Measurements from ENCODE around the gene SELE. TPM values are rescaled to one million over a fixed set of nuclear protein-coding genes. Genes with fewer than 3 reads are reported as not detected.
"Not testable (repeated sequence)": the region's sequence is repeated elsewhere in the genome, so short reads cannot be mapped to it uniquely, and the experiment has no call there.

The SELE gene
- total and polyA plus RNA-seq, 2 experiments from 2014 or later, result not detected

GRCh38 chr1:169723763-169724162 is 10.1 kb downstream of the SELE start:
- 8 to 9% methylated on average over 2 of the region's 2 CpGs for WGBS, 2 experiments (ENCODE audit: low coverage in 1 of 2, low lambda C conversion rate in 2 of 2, missing lambda C conversion rate in 2 of 2)
- no peak overlapping the region for H3K4me2 ChIP-seq (ENCODE audit: unreplicated experiment)
- no peaks in the 10 kb centered on the region for H3F3A ChIP-seq (ENCODE audit: insufficient read depth)
- in situ Hi-C loops (cut with MboI), result no loop called here
- peaks cover 19% of the 10 kb centered on the region for H3K27me3 ChIP-seq (replicated peaks; ENCODE audit: insufficient read depth)
- no peak overlapping the region for H2AFZ ChIP-seq
- TF ChIP-seq EZH2phosphoT487 (IDR thresholded peaks at IDR 0.05; ENCODE audit: insufficient read depth, low read depth) (no peak), EZH2 (IDR thresholded peaks at IDR 0.05; ENCODE audit: insufficient read depth, poor library complexity, severe bottlenecking) (no peak)
- no peaks in the 10 kb centered on the region for H3K4me1 ChIP-seq (ENCODE audit: insufficient read depth)
- no peaks in the 10 kb centered on the region for H4K20me1 ChIP-seq (ENCODE audit: insufficient read depth)
- H3K36me3 ChIP-seq (ENCODE audit: low read depth), result no peaks in the 10 kb centered on the region
- no peak overlapping the region for H3K9ac ChIP-seq
- H3K4me3 ChIP-seq, result no peak overlapping the region
- no peaks in the 10 kb centered on the region for H3K9me2 ChIP-seq (ENCODE audit: insufficient read depth)
- no peaks in the 10 kb centered on the region for H3K79me2 ChIP-seq (ENCODE audit: insufficient read depth)
- H3K9me3 ChIP-seq (ENCODE audit: low read depth), result no peaks in the 10 kb centered on the region
- no peak for DNase-seq
- H3K27ac ChIP-seq, result no peak overlapping the region

GRCh38 chr1:169722779-169723178 is 11.1 kb downstream of the SELE start:
- Histone ChIP-seq H4K20me1 (ENCODE audit: insufficient read depth) (no peaks in the 10 kb centered on the region), H3F3A (ENCODE audit: insufficient read depth) (no peaks in the 10 kb centered on the region), H3K27ac (no peak overlapping the region), H2AFZ (no peak overlapping the region), H3K36me3 (ENCODE audit: low read depth) (no peaks in the 10 kb centered on the region), H3K9ac (no peak overlapping the region), H3K4me2 (ENCODE audit: unreplicated experiment) (no peak overlapping the region), H3K9me2 (ENCODE audit: insufficient read depth) (no peaks in the 10 kb centered on the region), H3K79me2 (ENCODE audit: insufficient read depth) (no peaks in the 10 kb centered on the region), H3K4me3 (no peak overlapping the region), H3K9me3 (ENCODE audit: low read depth) (no peaks in the 10 kb centered on the region), H3K27me3 (replicated peaks; ENCODE audit: insufficient read depth) (peaks cover 10% of the 10 kb centered on the region), H3K4me1 (ENCODE audit: insufficient read depth) (no peaks in the 10 kb centered on the region)
- TF ChIP-seq EZH2phosphoT487 (IDR thresholded peaks at IDR 0.05; ENCODE audit: insufficient read depth, low read depth) (no peak), EZH2 (IDR thresholded peaks at IDR 0.05; ENCODE audit: insufficient read depth, poor library complexity, severe bottlenecking) (no peak)
- in situ Hi-C loops (cut with MboI), result no loop called here
- DNase-seq, result no peak

- H3K4me1 ChIP-seq (ENCODE audit: insufficient read depth); H3K27me3 ChIP-seq (replicated peaks; ENCODE audit: insufficient read depth); in situ Hi-C loops (cut with MboI); H3K4me2 ChIP-seq (ENCODE audit: unreplicated experiment); H4K20me1 ChIP-seq (ENCODE audit: insufficient read depth); H2AFZ ChIP-seq; H3K9me3 ChIP-seq (ENCODE audit: low read depth); H3F3A ChIP-seq (ENCODE audit: insufficient read depth); H3K27ac ChIP-seq; DNase-seq; H3K9me2 ChIP-seq (ENCODE audit: insufficient read depth); H3K4me3 ChIP-seq; H3K79me2 ChIP-seq (ENCODE audit: insufficient read depth); H3K36me3 ChIP-seq (ENCODE audit: low read depth); H3K9ac ChIP-seq: not testable (repeated sequence)
- 31 to 34% methylated on average over 2 of the region's 2 CpGs for WGBS, 2 experiments (ENCODE audit: low coverage in 1 of 2, low lambda C conversion rate in 2 of 2, missing lambda C conversion rate in 2 of 2)
Observed at GRCh38 chr1:169715100-169715499, 18.8 kb downstream of the SELE start.

GRCh38 chr1:169713090-169713489 is 20.8 kb downstream of the SELE start:
- H3K4me3 ChIP-seq; H3K9ac ChIP-seq; H3K36me3 ChIP-seq (ENCODE audit: low read depth); H4K20me1 ChIP-seq (ENCODE audit: insufficient read depth); DNase-seq; H3K4me1 ChIP-seq (ENCODE audit: insufficient read depth); H3K4me2 ChIP-seq (ENCODE audit: unreplicated experiment); in situ Hi-C loops (cut with MboI); H3K79me2 ChIP-seq (ENCODE audit: insufficient read depth); H3F3A ChIP-seq (ENCODE audit: insufficient read depth); H2AFZ ChIP-seq; H3K27ac ChIP-seq; H3K9me3 ChIP-seq (ENCODE audit: low read depth); H3K9me2 ChIP-seq (ENCODE audit: insufficient read depth): not testable (repeated sequence)
- 41 to 45% methylated on average over 5 of the region's 5 CpGs for WGBS, 2 experiments (ENCODE audit: low coverage in 1 of 2, low lambda C conversion rate in 2 of 2, missing lambda C conversion rate in 2 of 2)
- peaks cover 11% of the 10 kb centered on the region for H3K27me3 ChIP-seq (replicated peaks; ENCODE audit: insufficient read depth)

- no peaks in the 10 kb centered on the region for H3K9me3 ChIP-seq (ENCODE audit: low read depth)
- TF ChIP-seq EZH2phosphoT487 (IDR thresholded peaks at IDR 0.05; ENCODE audit: insufficient read depth, low read depth) (no peak), EZH2 (IDR thresholded peaks at IDR 0.05; ENCODE audit: insufficient read depth, poor library complexity, severe bottlenecking) (no peak)
- H3K4me3 ChIP-seq, result no peak overlapping the region
- H3K9me2 ChIP-seq (ENCODE audit: insufficient read depth), result no peaks in the 10 kb centered on the region
- in situ Hi-C loops (cut with MboI), result no loop called here
- H3K36me3 ChIP-seq (ENCODE audit: low read depth), result no peaks in the 10 kb centered on the region
- no peak overlapping the region for H2AFZ ChIP-seq
- peaks cover 11% of the 10 kb centered on the region for H3K27me3 ChIP-seq (replicated peaks; ENCODE audit: insufficient read depth)
- no peaks in the 10 kb centered on the region for H3F3A ChIP-seq (ENCODE audit: insufficient read depth)
- H3K4me1 ChIP-seq (ENCODE audit: insufficient read depth), result no peaks in the 10 kb centered on the region
- H3K27ac ChIP-seq, result no peak overlapping the region
- WGBS, 2 experiments (ENCODE audit: low coverage in 1 of 2, low lambda C conversion rate in 2 of 2, missing lambda C conversion rate in 2 of 2), result 69 to 77% methylated on average over 2 of the region's 2 CpGs
- H4K20me1 ChIP-seq (ENCODE audit: insufficient read depth), result no peaks in the 10 kb centered on the region
- H3K9ac ChIP-seq, result no peak overlapping the region
- peak overlapping the region; percentile 79 for H3K4me2 ChIP-seq (ENCODE audit: unreplicated experiment)
- no peak for DNase-seq
- no peaks in the 10 kb centered on the region for H3K79me2 ChIP-seq (ENCODE audit: insufficient read depth)
Observed at GRCh38 chr1:169712309-169712631, 21.6 kb downstream of the SELE start.
